Measurements from ENCODE around the gene TMEM132D. TPM values are rescaled to one million over a fixed set of nuclear protein-coding genes. Genes with fewer than 3 reads are reported as not detected.

Gene TMEM132D
- total RNA-seq, 4 donors from 2014 or later: 0.35 TPM; not detected in 3

DNA sequence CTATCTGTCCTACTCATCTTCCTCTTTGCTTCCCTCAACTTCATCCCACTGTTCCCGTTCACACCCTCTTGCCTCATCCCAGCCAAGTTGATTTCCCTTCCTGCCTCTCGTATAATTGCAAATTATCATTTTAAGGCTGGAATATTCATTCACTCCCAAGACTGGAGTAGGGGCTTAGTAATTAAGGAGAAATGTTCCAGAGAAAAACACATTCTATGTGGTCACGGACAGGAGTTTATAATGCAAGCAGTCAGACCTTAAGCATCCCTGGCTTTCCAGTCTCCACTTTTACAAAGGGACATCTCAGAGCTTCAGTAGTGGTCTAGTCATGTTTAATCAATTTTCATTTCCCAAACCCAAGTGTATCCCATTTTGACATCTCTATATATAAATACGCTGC, 54.9 kb downstream of the TMEM132D start:
- H3K9me3 ChIP-seq: no peaks in the 10 kb centered on the region
- no peaks in the 10 kb centered on the region for H3K36me3 ChIP-seq
- H3K27me3 ChIP-seq: no peaks in the 10 kb centered on the region
- intact Hi-C loops (cut with DNase I; ENCODE audit: low total_unique reads): no loop called here
- no peak overlapping the region for H3K4me3 ChIP-seq
- H3K27ac ChIP-seq: no peak overlapping the region
- TF ChIP-seq POLR2A (IDR thresholded peaks at IDR 0.05): no peak
- TF ChIP-seq, protein P1, sequence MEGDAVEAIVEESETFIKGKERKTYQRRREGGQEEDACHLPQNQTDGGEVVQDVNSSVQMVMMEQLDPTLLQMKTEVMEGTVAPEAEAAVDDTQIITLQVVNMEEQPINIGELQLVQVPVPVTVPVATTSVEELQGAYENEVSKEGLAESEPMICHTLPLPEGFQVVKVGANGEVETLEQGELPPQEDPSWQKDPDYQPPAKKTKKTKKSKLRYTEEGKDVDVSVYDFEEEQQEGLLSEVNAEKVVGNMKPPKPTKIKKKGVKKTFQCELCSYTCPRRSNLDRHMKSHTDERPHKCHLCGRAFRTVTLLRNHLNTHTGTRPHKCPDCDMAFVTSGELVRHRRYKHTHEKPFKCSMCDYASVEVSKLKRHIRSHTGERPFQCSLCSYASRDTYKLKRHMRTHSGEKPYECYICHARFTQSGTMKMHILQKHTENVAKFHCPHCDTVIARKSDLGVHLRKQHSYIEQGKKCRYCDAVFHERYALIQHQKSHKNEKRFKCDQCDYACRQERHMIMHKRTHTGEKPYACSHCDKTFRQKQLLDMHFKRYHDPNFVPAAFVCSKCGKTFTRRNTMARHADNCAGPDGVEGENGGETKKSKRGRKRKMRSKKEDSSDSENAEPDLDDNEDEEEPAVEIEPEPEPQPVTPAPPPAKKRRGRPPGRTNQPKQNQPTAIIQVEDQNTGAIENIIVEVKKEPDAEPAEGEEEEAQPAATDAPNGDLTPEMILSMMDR (IDR thresholded peaks at IDR 0.05): no peak
- no peak for DNase-seq
- no peaks in the 10 kb centered on the region for H3K4me1 ChIP-seq

DNA sequence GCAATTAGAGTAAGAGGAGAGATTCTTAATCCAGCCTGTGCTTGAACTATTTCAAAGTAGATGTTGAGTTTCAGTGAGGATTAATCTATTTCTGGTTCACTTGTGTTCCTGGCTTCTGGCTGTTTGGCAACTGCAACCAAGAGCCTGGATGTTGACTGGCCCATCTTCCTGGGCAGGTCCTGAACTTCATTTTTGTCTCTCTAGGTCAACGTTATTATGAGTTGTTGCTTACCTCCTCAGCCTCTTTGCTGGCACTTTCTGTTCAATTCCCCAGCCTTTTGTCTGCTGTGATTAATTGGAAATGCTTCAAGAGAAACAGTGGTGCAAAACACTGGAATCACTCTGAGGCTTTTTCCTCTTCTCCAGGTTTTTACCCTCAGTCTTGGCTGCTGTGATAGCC, 56.8 kb downstream of the TMEM132D start:
- intact Hi-C loops (cut with DNase I; ENCODE audit: low total_unique reads): no loop called here
- DNase-seq: no peak

DNA sequence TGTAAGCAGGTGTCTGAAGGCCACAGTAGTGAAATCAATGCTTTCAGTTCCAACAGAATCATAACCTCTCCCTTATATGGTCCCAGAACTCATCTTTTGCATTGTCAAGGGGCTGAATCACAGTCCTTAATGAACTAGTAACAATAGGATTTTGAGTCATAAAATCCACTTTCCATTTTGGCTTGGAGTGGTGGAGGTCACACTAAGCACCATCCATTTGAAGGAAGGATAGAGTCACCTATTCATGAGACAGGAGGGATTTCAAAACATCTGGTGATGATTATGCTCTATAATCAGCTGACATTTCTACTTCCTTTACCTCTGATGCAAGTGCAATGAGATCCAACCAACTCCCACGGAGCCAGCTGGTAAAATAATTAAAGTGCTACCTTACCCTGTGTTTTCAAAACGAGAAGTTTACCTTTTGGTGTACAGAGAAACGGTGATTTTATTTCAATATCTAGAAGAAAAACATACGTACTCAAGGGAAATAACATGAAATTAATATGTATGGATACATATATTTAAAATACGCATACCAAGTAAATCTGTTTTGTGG, 59.1 kb downstream of the TMEM132D start:
- Histone ChIP-seq H3K4me3 (no peak overlapping the region), H3K9me3 (no peaks in the 10 kb centered on the region), H3K4me1 (no peaks in the 10 kb centered on the region), H3K27me3 (no peaks in the 10 kb centered on the region), H3K36me3 (no peaks in the 10 kb centered on the region), H3K27ac (no peak overlapping the region)
- intact Hi-C loops (cut with DNase I; ENCODE audit: low total_unique reads): no loop called here
- no peak for TF ChIP-seq POLR2A (IDR thresholded peaks at IDR 0.05)
- DNase-seq: no peak

More for the DNA sequence above, 56.8 kb downstream of the TMEM132D start:
- TF ChIP-seq, protein P1 (IDR thresholded peaks at IDR 0.05): no peak
- TF ChIP-seq POLR2A (IDR thresholded peaks at IDR 0.05): no peak
- Histone ChIP-seq H3K27me3 (no peaks in the 10 kb centered on the region), H3K4me3 (no peak overlapping the region), H3K36me3 (no peaks in the 10 kb centered on the region), H3K4me1 (no peaks in the 10 kb centered on the region), H3K27ac (no peak overlapping the region), H3K9me3 (no peaks in the 10 kb centered on the region)

DNA sequence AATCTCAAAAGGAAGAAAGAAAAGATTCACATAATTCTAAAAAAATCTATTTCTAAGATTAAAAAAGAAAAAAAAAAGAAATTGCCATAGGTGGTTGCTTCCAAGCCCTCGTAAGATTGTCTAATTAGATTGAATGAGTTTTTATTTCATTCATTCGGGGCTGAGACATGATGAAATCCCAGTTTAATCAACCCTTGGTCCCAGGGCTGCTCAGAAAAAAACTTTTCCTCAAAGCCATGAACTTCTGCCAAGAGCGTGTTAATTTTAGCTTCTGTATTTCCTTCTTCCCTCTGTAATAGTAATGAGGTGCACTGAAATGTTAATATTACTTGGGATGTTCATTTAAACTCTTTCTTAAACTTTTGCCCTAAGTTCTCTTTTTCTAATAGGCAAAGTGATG, 62.6 kb downstream of the TMEM132D start:
- Histone ChIP-seq H3K27ac (no peak overlapping the region), H3K27me3 (no peaks in the 10 kb centered on the region), H3K4me1 (no peaks in the 10 kb centered on the region), H3K9me3 (no peaks in the 10 kb centered on the region), H3K4me3 (no peak overlapping the region), H3K36me3 (no peaks in the 10 kb centered on the region)
- TF ChIP-seq, protein P1 (IDR thresholded peaks at IDR 0.05): no peak
- no peak for TF ChIP-seq POLR2A (IDR thresholded peaks at IDR 0.05)
- intact Hi-C loops (cut with DNase I; ENCODE audit: low total_unique reads): no loop called here
- no peak for DNase-seq

DNA sequence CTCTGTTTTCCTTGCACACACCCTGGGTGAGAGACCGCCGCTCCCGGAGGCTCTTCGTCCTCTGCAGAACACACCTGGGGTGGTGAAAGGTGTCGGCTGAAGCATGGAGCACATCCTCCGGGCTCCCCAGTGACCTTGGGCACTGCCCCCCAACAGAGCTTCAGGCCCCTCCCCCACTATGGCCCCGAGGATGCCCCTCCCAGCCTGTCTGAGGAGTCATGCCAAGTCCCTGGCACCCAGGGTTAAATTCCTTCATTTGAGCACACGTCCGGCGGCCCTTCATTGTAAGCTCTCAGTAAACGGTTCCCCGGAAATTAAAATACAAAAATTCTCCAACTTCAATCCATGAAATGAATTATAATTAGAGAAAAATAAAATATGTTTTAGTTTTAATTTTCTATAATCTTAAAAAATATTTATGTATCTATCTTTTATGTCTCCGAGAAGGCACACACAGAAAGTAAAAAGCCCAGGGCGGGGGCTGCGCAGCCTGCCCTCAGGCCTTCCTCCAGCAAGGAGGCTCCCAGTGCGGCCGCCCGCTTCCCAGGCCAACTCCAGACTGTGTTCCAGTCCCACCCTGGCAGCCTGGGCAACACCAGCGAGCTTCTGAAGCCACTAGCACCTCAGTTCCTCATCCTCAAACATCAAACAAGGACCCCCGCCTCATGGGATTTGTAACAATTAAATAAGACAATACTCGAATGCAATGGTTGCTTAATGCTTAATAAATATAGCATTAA, 63.5 kb downstream of the TMEM132D start:
- no peak for DNase-seq
- TF ChIP-seq, protein P1 (IDR thresholded peaks at IDR 0.05): no peak
- no peak for TF ChIP-seq POLR2A (IDR thresholded peaks at IDR 0.05)
- no peak overlapping the region for H3K4me3 ChIP-seq
- intact Hi-C loops (cut with DNase I; ENCODE audit: low total_unique reads): no loop called here
- H3K27ac ChIP-seq: no peak overlapping the region
- H3K9me3 ChIP-seq: no peaks in the 10 kb centered on the region
- H3K4me1 ChIP-seq: no peaks in the 10 kb centered on the region
- H3K36me3 ChIP-seq: no peaks in the 10 kb centered on the region
- H3K27me3 ChIP-seq: no peaks in the 10 kb centered on the region
